Endothelial cell of umbilical vein (primary cell): ENCODE results near the gene PEX7. TPM values are rescaled to one million over a fixed set of nuclear protein-coding genes. Genes with fewer than 3 reads are reported as not detected.

Source experiments
- BruUV-seq: library from RNA; stranded (reverse); fragments of 400-500 nt; replicated peaks from 2 replicates; lab custom pipeline; 2021; lab: Mats Ljungman, UMichigan
- CTCF ChIA-PET: fragments of 300-600, 350-600 bp; sonication (Branson Sonifier 250); formaldehyde crosslinking; loops from one replicate; lab custom pipeline; 2021; ENCODE audit warnings: antibody characterized with exemption, inconsistent platforms; lab: Charles Lee
- POLR2A ChIA-PET: fragments of 300-600, 350-600 bp; sonication (Branson Sonifier 250); formaldehyde crosslinking; loops from one replicate; lab custom pipeline; 2021; ENCODE audit warnings: antibody characterized with exemption, inconsistent platforms; lab: Charles Lee
- DNase-seq: peaks from one replicate; pipeline ENCODE4 v3.0.0-alpha.2; 2011; ENCODE audit warnings: low read depth, low spot score
- FAIRE-seq: peaks from 2 replicates; lab custom pipeline; 2011; peaks lifted over from hg19 to GRCh38; lab: Jason Lieb, UNC
- H2AFZ ChIP-seq: 2 replicates; pipeline ENCODE4 v1.6.0; 2012; ENCODE audit warnings: low read depth, low read length, control low read depth, inconsistent platforms
- H3K27ac ChIP-seq: 2 replicates; pipeline ENCODE4 v1.5.1; 2011; ENCODE audit warnings: low read depth, mild to moderate bottlenecking, control low read depth, low read length, moderate library complexity; ENCODE audit not compliant: insufficient read depth
- H3K27me3 ChIP-seq, 2 experiments: 2 replicates each; pipeline versions ENCODE4 v1.6.0 to v1.6.1; 2011; ENCODE audit warnings: low read length in 2 of 2, mixed read lengths in 1 of 2; ENCODE audit not compliant: control insufficient read depth in 2 of 2, insufficient read depth in 2 of 2
- H3K36me3 ChIP-seq, 2 experiments: 2 replicates in 1 of 2; 3 replicates in 1 of 2; pipeline ENCODE4 v1.5.1; 2011; ENCODE audit warnings: low read length in 2 of 2, mild to moderate bottlenecking in 1 of 2, moderate library complexity in 1 of 2; ENCODE audit not compliant: control insufficient read depth in 2 of 2, insufficient read depth in 2 of 2; ENCODE audit errors: extremely low read depth in 1 of 2
- H3K4me1 ChIP-seq: 3 replicates; pipeline ENCODE4 v1.5.1; 2011; ENCODE audit warnings: mild to moderate bottlenecking, low read length; ENCODE audit not compliant: control insufficient read depth, insufficient read depth; ENCODE audit errors: extremely low read depth
- H3K4me2 ChIP-seq: 2 replicates; pipeline ENCODE4 v1.6.1; 2011; ENCODE audit warnings: low read length, control low read depth, mixed read lengths; ENCODE audit not compliant: insufficient read depth
- H3K4me3 ChIP-seq, 3 experiments: fragments of 200-600 bp in 1 of 3; sonication (generic), shearing (Covaris generic) in 1 of 3; replicated peaks in 1 of 3; 2 replicates each; pipeline ENCODE4 v1.5.1; 2011 to 2016; ENCODE audit warnings: control low read depth in 3 of 3, low read length in 3 of 3, mild to moderate bottlenecking in 2 of 3, inconsistent platforms in 1 of 3, low read depth in 1 of 3, moderate library complexity in 1 of 3; ENCODE audit not compliant: insufficient read depth in 1 of 3
- H3K79me2 ChIP-seq: 2 replicates; pipeline ENCODE4 v1.6.0; 2012; ENCODE audit warnings: low read length, inconsistent platforms; ENCODE audit not compliant: control insufficient read depth, insufficient read depth
- H3K9ac ChIP-seq: replicated peaks from 2 replicates; pipeline ENCODE3; 2011; ENCODE audit warnings: low read length, control low read depth; ENCODE audit not compliant: insufficient read depth; ENCODE audit errors: extremely low read depth
- H3K9me1 ChIP-seq: replicated peaks from 3 replicates; pipeline ENCODE4 v1.6.0; 2011; ENCODE audit warnings: mild to moderate bottlenecking, low read length; ENCODE audit not compliant: control insufficient read depth, insufficient read depth; ENCODE audit errors: extremely low read depth
- H3K9me3 ChIP-seq: replicated peaks from 2 replicates; pipeline ENCODE4 v1.5.1; 2012; ENCODE audit warnings: low read length, inconsistent platforms; ENCODE audit not compliant: control insufficient read depth, insufficient read depth
- H4K20me1 ChIP-seq: replicated peaks from 2 replicates; pipeline ENCODE3; 2011; ENCODE audit warnings: mild to moderate bottlenecking, low read length; ENCODE audit not compliant: control insufficient read depth, insufficient read depth; ENCODE audit errors: extremely low read depth
- EZH2 ChIP-seq: IDR thresholded peaks from 2 replicates; pipeline ENCODE4 v1.6.1; 2012; ENCODE audit warnings: borderline replicate concordance, low read depth, mild to moderate bottlenecking, moderate library complexity, low read length, inconsistent platforms; ENCODE audit not compliant: severe bottlenecking
- FOS ChIP-seq: IDR thresholded peaks from 2 replicates; pipeline ENCODE4 v1.6.1; 2011; ENCODE audit warnings: mild to moderate bottlenecking, low read length, moderate library complexity, borderline replicate concordance; ENCODE audit not compliant: insufficient read depth
- GATA2 ChIP-seq: IDR thresholded peaks from 2 replicates; pipeline ENCODE4 v1.7.0; 2011; ENCODE audit warnings: low read depth, mild to moderate bottlenecking, moderate library complexity, mixed read lengths, low read length; ENCODE audit not compliant: insufficient read length, insufficient read depth
- JUN ChIP-seq: IDR thresholded peaks from 2 replicates; pipeline ENCODE4 v1.6.1; 2011; ENCODE audit warnings: borderline replicate concordance, low read depth; ENCODE audit not compliant: insufficient read length, insufficient read depth
- MYC ChIP-seq: IDR thresholded peaks from one replicate; pipeline ENCODE4 v1.6.1; 2011; ENCODE audit warnings: mild to moderate bottlenecking, low read depth, low read length
- POLR2A ChIP-seq: IDR thresholded peaks from 2 replicates; pipeline ENCODE4 v1.6.1; 2012; ENCODE audit warnings: low read depth, mild to moderate bottlenecking, control low read depth, low read length
- POLR2AphosphoS5 ChIP-seq: IDR thresholded peaks from 2 replicates; pipeline ENCODE4 v1.6.1; 2012; ENCODE audit warnings: low read depth, mild to moderate bottlenecking, control low read depth, low read length, moderate library complexity; ENCODE audit not compliant: insufficient read depth
- dilution Hi-C: fragments of 300-500 bp; cut with MboI; formaldehyde crosslinking; loops from one replicate; pipeline ENCODE4 v1.15.0; 2019; ENCODE audit warnings: low sequenced_read_pairs; ENCODE audit not compliant: extremely low pct_ligation_motif_present
- intact Hi-C: fragments of 100-400 bp; cut with micrococcal nuclease; formaldehyde crosslinking; loops from one replicate; pipeline ENCODE4 v1.10.0; 2022
- polyA plus RNA-seq, 4 experiments: library from polyadenylated mRNA; depleted of rRNA in 3 of 4; stranded (reverse) in 3 of 4; unstranded in 1 of 4; fragments of >200 nt; gene quantifications; 2 replicates each; pipeline versions ENCODE4 v1.2.1 to v1.2.3, GENCODE V29; 2011 to 2012; ENCODE audit warnings: missing spikeins in 1 of 4
- total RNA-seq: library from RNA; stranded (reverse); gene quantifications from 2 replicates; pipeline ENCODE4 v1.2.3, GENCODE V29; 2021
- TF ChIP-seq, protein P1 (sequence below), 2 donors: IDR thresholded peaks; 1 replicate in 1 of 2; 2 replicates in 1 of 2; pipeline ENCODE4 v1.5.1; 2011; ENCODE audit warnings: low read length in 2 of 2, mild to moderate bottlenecking in 2 of 2, moderate library complexity in 2 of 2, control low read depth in 1 of 2, inconsistent platforms in 1 of 2, low read depth in 1 of 2; ENCODE audit not compliant: insufficient read depth in 1 of 2; ENCODE audit errors: extremely low read depth in 1 of 2
- TF ChIP-seq, protein P2 (sequence below): IDR thresholded peaks from 2 replicates; pipeline ENCODE4 v1.6.1; 2011; ENCODE audit not compliant: insufficient read depth, insufficient read length

The PEX7 gene
- total and polyA plus RNA-seq, 2 donors (not counting 3 experiments of a cell fraction or from before 2014, with no cell fraction given) = 3.7 to 5.7 TPM

DNA sequence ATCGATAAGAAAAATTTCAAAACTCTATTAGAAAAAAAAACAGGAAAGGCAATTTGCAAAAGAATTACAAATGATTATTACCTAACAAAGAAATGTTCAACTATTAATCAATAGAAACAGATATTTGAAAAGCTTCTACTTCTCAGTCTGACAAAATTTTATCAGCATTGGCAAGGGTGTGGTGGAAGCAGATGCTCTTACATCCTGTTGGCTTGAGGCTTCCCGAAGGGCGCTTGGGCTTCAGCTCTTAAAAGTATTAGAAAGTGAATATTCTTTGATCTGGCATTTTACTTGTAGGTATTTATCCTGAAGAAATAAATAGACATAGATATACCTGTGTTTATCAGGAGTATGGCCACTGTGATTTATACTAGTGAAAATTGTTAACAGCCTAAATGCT, 138.4 kb downstream of the PEX7 start:
- CTCF ChIA-PET = interaction anchor here (1.4 kb wide), 1 partner anchor 12 kb away, joined by 4 read pairs; no protein-coding TSS in a partner anchor
- dilution Hi-C loops (no loop called here), intact Hi-C loops (no loop called here)
- DNase-seq (no peak), FAIRE-seq (no peak)
- Histone ChIP-seq H3K27ac (no peak overlapping the region), H3K9me1 (no peaks in the 10 kb centered on the region), H3K27me3 (peaks cover 0 to 10% of the 10 kb centered on the region in 2 experiments), H3K36me3 (no peaks in the 10 kb centered on the region), H3K9ac (no peak overlapping the region), H3K9me3 (no peaks in the 10 kb centered on the region), H2AFZ (no peak overlapping the region), H3K79me2 (no peaks in the 10 kb centered on the region), H3K4me2 (no peak overlapping the region), H4K20me1 (no peaks in the 10 kb centered on the region), H3K4me3 (no peak overlapping the region), H3K4me1 (peaks cover 2% of the 10 kb centered on the region)
- TF ChIP-seq GATA2 (no peak), POLR2A (no peak), FOS (no peak), POLR2AphosphoS5 (no peak), EZH2 (no peak), JUN (no peak), MYC (no peak)
- TF ChIP-seq, protein P1, sequence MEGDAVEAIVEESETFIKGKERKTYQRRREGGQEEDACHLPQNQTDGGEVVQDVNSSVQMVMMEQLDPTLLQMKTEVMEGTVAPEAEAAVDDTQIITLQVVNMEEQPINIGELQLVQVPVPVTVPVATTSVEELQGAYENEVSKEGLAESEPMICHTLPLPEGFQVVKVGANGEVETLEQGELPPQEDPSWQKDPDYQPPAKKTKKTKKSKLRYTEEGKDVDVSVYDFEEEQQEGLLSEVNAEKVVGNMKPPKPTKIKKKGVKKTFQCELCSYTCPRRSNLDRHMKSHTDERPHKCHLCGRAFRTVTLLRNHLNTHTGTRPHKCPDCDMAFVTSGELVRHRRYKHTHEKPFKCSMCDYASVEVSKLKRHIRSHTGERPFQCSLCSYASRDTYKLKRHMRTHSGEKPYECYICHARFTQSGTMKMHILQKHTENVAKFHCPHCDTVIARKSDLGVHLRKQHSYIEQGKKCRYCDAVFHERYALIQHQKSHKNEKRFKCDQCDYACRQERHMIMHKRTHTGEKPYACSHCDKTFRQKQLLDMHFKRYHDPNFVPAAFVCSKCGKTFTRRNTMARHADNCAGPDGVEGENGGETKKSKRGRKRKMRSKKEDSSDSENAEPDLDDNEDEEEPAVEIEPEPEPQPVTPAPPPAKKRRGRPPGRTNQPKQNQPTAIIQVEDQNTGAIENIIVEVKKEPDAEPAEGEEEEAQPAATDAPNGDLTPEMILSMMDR (IDR thresholded peaks at IDR 0.05; ENCODE audit: extremely low read depth in 1 of 2, insufficient read depth in 1 of 2, low read depth in 1 of 2, low read length in 2 of 2) = no peak
- TF ChIP-seq, protein P2, sequence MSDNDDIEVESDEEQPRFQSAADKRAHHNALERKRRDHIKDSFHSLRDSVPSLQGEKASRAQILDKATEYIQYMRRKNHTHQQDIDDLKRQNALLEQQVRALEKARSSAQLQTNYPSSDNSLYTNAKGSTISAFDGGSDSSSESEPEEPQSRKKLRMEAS = no peak
- POLR2A ChIA-PET = no interaction called here
- no TSS peak for BruUV-seq
